Fibroblast of skin of abdomen (primary cell): ENCODE results near the gene CFAP299.
"Not testable (repeated sequence)": the region's sequence is repeated elsewhere in the genome, so short reads cannot be mapped to it uniquely, and the experiment has no call there.

Experiments
- DNase-seq: peaks from one replicate; pipeline ENCODE4 v3.0.0-alpha.2; 2013

Gene CFAP299

DNA sequence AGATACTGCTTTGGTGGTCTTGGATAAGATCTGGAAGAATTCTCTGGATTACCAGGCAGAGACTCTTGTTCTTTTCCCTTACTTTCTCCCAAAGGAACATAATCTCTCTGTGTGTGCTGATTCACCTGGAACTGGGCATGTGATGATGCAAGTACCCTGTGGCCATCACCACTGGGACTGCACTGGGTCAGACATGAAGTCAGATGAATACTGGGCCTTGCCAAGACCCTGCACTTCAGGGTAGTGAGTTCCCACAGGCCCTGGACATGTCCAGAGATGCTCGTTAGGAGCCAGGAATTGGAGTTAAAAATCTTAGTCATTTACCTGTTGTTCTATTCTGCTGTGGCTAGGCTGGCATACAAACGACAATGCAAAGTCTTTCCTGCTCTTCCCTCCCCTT, 404.8 kb downstream of the CFAP299 start:
- DNase-seq: no peak

DNA sequence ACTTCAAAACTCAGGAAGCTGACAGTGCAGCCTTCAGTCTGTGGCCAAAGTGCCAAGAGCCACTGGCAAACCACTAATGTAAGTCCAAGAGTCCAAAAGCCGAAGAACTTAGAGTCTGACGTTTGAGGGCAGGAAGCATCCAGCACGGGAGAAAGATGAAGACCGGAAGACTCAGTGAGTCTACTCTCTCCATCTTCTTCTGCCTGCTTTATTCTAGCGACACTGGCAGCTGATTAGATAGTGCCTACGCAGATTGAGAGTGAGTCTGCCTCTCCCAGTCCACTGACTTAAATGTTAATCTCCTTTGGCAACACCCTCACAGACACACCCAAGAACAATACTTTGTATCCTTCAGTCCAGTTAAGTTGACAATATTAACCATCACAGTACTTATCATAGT, 414.0 kb downstream of the CFAP299 start:
- not testable (repeated sequence) for DNase-seq

DNA sequence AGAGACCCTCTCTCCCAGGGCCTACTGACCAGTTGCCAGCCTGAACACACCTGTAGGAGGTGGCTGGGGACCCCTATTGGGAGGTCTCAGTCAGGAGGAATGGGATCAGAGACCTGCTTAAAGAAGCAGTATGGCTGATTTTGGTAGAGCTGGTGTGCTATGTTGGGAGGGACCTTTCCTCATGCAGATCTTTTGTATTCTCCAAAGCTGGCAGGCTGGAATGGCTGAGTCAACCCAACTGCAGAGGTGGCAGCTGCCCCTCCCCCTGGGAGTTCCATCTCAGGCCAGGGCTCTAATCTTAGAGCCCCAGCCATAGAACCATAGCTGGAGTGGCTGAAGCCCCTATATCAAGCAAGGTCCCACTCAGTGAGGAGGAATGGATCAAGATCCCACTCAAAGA, 415.7 kb downstream of the CFAP299 start:
- no peak for DNase-seq

DNA sequence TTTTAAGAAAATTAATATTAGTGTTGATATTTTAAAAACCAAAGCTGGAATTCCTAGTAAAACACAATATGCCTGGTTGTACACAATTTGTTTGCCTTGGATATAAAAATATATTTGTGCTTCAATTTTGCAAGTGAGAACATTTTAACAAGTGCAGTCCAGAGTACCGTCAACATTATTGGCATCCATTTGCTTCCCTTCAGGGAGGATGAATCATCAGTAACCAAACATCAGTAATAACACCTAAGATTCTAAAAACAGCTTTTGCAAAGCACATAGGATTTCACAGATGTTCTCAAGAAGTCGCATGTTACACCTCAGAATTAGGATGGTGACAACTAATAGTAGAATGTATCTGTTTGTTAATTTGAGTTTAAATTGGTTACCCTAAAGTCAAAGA, 432.4 kb downstream of the CFAP299 start:
- DNase-seq: no peak

DNA sequence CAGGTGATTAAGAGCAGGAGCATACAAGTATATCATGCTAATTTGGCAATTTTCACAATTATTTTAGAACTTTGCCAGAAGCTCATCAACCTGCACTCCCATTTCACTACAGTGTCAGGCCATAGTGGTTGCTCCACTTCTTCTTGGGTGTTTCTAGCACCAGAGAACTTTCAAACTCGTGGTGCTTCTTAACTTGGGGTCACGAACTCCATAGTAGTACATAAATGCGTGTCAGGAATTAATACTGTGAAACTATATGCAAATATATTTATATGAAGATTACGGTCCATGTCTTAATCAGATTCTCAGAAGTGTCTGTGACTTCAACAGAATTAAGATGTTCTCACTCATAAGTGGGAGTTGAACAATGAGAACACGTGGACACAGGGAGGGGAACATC, 440.6 kb downstream of the CFAP299 start:
- DNase-seq: no peak

DNA sequence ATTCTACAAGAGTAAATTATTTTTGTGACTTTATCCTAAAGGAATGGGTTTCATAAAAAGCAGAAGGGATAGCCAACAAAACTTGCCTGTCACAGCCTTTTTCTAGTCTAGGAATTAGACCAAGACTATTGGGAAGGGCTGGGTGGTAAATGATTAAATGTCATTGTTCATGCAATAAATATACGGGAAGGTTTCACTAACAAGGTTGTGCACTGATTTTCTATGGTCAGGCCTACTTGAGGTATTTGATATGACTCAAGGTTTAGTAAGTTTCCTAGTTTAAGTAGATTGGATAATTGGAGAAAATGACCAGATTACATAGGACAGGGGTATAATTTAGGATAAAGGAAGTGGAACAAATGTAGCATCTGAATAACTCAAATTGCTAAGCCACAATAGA, 445.9 kb downstream of the CFAP299 start:
- DNase-seq: peak; percentile 2

DNA sequence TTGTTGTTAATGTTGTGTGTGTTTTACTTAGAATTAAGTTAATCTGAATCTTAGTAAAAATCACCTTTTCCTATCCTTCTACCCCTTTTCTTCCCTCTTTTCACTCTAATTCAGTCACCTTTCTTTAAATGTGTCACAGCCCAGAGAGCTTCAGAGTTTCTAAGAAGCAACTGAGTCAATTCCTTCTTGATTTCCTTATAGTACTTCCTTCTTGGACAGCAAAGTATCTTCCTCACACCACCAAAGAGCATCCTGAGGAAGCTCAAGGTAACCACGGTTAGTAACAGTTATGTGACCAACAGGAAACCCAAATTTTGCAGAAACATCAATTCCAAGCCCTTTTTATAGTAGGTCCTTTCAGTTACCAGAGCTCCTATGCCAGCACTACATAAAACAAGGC, 451.8 kb downstream of the CFAP299 start:
- no peak for DNase-seq

DNA sequence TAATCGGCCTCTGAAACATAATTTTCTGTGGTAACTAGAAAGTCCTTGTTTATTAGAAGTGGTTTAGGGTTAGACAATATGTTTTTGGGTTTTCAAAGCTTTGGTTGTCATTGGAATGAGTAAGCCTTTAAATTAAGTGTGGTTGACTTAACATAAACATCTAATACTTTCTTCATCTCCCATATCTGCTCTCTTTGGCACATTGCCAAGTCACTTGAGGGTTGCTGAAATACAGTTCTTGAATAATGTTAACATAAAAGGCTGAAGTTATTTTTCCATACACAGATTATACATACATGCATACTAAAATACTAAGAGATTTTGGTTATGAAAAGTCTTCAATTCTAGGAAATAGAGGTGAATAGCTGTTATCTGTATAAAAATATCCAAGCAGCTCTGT, 453.3 kb downstream of the CFAP299 start:
- DNase-seq: peak; percentile 21

DNA sequence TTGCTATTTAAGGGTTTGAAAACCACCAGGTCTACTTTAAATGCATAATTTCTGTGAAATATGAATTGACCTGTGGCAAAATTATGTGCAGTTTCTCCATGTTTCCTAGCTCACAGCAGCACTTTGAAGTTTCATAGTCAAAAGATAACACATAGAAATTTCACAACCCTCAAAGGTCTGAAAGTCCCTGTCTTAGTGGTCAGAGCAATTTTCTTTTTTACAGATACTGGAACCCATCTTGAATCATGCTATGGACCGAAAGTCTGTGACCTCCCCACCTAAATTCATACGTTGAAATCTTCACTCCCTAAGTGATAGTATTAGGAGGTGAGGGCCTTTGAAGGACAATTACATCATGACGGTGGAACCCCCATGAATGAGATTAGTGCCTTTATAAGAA, 454.6 kb downstream of the CFAP299 start:
- DNase-seq: no peak

DNA sequence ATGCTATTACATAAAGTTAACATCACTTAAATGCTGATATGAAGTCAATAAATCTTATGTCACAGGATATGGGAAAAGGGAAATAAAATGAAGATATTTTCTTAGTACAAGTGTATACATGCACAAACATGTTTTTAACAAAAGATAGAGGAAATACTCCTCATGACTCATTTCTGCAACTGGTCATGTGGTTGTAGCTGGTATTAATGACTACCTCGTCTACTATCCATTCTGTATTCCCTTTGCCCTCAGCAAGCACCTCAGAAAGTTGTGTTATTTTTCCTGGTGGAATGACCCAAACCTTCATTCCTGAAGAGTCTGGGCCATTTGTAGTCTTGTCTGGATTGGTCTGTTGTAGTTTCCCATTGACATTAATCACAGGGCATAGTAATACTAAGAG, 458.1 kb downstream of the CFAP299 start:
- DNase-seq: not testable (repeated sequence)

DNA sequence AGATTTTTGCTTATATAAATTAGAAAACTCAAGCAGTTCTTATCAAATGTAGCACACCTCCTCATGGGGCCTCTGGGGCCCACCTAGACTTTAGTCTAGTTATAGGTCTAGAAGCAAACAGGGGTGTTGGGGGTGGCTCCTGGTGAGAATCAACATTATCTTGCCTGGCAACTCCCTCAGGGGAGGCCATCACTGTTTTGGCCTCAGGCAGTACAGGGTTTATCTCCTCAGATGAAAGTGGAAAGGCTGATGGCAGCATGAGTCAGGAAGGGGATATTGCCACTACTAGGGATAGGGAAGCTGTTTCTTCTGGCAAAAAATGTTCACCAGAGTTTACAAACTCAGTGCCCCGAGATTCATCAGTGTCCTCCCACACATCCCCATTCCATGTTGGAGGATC, 462.6 kb downstream of the CFAP299 start:
- DNase-seq: no peak

DNA sequence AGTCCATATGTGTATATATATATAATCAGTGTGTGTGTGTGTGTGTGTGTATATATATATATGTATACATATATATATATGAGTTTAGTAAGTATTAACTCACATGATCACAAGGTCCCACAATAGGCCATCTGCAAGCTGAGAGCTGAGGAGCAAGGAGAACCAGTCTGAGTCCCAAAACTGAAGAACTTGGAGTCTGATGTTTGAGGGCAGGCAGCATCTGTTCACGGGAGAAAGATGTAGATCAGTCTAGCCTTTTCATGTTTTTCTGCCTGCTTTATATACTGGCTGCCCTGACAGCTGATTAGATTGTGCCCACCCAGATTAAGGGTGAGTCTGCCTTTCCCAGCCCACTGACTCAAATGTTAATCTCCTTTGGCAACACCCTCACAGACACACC, 465.2 kb downstream of the CFAP299 start:
- DNase-seq: not testable (repeated sequence)

DNA sequence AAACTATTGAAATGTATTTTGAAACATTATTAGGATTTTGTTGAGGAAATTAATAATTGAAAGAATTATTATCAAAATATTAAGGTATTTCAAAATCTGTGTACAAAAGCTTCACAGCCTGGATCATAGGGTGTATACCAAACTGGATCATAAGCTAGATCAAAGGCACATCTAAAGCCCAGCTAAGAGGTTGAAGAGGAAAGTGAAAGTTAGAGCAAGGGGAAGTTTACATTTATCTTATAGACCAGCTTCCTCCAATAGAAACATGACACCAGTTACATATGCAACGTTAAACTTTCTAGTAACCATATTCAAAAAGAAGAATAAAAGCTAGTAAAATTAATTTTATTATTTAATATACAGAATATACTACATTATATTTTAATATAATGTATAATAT, 467.8 kb downstream of the CFAP299 start:
- DNase-seq: no peak

DNA sequence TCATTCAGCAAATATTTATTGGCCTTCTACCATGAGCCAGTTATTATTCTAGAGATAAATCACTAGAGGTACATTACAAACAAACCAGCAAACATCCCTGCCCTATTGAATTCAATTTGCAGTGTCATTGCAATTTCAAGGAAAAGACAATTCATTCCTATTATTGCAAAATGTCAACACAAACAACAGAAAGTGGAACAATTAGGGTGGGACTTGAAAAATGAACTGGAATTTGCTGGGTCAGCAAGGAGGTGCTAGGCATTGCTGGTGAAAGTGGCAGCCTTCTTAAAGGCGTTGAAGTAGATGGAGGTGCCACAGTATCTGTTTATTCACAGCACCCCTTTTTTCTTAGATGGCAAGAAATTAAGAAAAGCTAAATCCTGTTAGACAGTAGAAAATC, 470.9 kb downstream of the CFAP299 start:
- no peak for DNase-seq

DNA sequence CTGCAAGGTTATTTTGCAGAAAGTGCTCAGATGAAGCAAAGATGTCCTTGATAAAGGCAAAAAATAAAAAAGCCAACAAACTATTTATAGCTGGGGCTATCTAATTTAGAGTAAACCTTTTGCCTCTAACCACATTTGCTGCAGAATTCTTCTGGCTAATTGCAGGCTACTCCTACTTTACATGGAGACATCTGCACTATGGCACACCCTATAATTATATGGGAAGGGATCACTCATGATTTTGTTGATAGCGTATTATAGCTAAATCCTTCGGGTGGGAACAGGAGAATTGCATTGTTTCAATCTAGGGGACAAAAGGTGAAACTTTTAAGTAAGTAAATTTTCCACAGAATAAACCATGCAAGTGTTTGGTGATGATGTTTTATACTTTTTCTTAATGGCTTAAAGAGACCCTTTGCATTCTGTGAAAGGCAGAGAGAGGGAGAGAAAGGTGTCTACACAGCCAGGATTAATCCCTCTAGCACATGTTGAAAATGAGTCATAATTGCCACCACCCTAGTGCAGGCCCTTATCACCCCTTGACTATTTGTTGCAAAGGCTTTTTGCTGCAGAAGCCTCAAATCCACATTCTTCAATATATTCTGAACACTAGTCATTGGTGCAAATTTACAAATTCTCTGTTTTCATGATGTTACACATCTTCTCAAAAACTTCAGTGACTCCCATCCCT, 473.7 kb downstream of the CFAP299 start:
- no peak for DNase-seq

DNA sequence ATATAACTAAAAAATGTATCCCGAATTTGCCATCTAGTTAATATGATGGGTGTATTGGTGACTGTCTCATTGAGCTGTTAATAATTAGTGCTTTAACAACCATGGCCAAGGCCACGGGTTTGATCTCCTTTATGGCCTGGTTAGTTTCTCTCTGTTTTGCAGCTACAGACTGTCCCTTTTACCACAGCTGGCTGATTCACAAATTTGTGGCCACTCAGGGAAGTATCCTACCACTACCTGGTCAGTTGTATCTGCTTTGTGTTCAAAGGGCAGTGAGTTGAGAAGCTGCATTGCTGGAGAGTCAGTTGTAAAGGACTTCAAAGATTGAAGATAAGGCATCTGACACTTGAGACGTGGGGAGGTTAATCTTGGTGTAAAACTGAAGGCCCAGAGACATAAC, 475.9 kb downstream of the CFAP299 start:
- DNase-seq: no peak

DNA sequence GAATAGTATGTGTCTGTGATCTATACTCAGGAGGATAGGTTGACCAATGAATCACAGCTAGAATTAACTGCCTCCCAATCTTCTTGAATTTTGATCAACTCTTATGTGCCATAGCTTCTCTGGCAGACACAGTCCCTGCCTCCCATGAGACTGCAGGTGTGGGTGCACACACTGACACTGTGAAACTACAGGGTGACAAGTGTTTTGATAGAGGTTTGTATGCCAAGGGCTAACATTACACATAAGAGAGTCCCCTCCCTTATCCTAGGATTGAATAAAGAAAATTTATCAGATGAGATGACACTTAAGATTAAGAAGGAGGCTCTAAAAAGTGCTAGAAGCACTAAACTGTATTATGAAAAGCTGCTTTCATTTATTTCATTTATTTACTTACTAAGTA, 476.6 kb downstream of the CFAP299 start:
- DNase-seq: no peak

DNA sequence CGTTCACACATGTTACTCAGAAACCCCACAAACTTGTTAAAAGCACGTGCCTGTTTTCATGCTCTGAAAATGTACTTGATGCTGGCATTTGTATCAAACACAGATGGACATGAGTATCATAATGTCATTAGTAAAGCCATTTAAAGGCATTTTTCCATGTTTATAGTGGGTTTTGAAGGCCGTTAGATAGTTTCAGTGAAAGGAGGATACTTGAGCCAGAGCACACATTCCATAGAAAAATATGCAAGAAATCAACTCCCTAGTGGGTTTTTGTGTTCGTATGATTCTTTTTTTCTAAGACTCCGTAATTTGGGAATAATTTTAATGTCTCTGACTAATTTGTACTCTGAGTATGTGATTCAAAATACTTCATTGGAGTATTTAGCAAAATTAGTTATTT, 478.7 kb downstream of the CFAP299 start:
- DNase-seq: no peak

DNA sequence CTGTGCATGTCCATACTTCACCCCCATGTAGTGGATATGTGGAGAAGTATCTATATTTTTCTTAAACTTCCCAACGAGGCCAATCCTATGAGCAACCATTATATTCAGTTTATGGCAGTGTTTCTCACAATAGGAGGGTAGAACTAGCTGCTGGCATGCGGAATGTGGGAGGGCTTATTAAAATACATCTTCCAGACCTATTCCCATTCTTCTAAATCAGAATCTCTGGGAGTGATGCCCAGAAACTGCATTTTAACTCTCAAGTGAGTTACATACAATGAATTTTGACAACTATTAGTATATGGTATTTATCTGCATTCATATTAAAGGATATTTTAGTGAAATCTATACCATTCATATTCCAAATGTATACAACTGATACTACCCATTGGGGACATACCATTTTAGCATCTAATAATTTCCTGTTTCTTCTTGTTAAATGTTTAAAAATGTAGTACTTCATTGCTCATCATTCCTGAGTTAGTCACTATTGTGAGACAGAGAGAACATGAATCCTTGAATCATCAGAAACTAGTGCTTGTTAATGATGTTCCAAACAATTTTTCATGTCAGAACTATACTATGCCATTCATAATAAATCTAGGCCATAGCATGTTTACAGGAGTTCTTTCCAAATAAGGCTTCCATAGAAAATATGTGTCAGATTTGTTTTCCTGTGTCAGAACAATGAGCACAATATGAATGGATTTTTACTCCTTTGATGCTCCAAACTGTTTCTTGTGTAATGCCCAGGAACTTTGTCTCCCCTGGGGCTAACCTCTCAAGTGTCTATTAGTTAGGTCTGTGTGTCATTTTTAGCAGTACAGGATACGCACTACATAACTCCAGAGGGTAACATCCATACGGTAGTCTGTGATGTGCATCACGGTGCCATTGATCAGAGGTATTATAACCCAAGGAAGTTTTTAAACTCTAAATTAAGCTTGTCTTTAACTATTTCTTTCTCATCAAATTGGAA, 496.1 kb downstream of the CFAP299 start:
- DNase-seq: peak; percentile 64

DNA sequence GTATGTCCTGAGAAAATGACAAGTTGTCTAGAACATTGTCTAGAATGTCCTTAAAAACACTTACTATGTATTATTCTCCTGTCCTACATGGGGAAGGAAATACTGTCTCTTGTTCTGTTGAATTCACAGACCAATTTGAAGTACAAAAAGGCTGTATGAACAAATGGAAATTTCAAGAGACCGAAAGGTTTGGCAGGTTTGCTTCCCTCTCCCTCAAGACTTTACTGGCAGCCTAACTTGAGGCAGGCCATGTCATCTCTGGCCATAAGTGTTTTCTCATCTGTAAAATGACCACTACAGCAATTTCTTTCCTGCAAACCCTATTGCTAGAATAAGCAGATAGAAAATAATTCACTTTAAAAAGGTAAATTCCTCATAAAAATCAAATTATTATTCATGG, 503.8 kb downstream of the CFAP299 start:
- DNase-seq: no peak

DNA sequence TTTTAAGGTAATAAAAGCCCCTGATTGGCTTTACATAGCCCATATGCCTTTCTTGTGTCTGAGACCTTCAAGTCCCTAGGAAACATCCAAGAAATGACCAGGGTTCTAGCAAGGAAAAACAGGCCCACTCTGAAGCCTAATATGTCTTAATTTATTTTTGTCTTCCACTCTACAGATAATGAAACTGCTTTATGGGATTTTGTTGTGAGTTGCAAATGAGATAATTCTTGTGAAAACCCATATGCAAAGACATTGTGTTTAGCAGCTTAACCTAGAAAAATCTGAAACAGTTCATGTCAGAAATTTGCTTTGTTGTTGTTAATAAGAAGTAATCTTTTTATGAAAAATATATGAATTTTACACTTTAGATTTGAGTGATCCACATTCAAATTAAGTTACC, 504.3 kb downstream of the CFAP299 start:
- DNase-seq: no peak

DNA sequence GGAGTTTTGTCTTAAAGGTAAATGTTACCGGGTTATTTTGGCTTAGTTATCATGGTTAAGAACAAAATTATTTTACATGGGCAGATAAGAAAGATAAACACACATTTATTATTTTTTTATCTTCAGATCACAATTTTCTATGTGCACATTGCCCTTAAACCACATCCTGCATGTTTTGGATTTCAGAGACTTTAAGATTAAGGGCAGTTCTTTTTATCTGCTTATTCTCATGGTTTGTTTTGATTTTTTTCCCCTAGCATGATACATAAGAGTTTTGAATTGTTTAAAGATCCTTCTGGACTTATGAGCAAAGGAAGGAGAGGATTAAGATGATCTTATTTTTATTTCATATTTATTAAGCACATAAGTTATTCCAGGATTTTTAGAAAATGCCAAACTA, 504.9 kb downstream of the CFAP299 start:
- no peak for DNase-seq

DNA sequence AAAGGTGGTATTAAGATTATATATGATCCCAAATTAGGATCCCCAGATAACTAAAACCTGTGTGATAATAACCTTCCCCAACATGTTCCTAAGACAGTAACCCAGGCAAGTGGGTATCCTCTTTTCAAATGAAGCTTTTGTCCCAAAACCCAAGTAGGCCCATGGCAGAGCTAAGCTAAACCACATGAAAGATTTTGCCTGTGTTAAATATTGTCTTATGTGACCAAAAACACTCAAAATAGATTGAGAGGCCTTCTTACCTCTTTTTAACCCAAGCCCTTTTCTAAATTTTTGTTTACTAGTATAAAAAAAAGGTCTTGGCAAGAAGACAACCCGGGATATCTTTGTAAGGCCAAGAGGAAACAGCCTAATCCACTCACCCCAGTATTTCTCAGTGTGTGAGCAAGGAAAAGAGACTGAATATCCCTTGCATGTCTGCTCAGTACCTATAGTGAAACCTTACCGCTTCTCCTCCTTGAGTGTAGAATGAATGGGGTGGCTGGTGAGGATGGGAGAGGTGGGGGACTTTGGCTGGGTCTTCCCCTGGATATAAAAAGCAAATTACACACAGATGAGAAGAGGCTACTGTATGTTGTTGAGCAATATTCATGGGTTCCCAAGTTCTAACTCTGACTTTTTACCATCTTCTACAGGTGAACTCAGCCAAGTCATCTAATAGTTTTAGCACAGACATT, 506.2 kb downstream of the CFAP299 start:
- DNase-seq: no peak
